Transverse colon (tissue), 3 donors: ENCODE data around the gene SLC9A4.

Experiments
- EP300 ChIP-seq: sonication (generic); formaldehyde crosslinking; IDR thresholded peaks from one replicate; pipeline ENCODE4 v1.6.1; 2017; ENCODE audit warnings: antibody characterized with exemption, low read depth
- POLR2A ChIP-seq: fragments of 450-650 bp; IDR thresholded peaks from one replicate; pipeline ENCODE4 v1.6.1; 2016; ENCODE audit warnings: antibody characterized with exemption, mild to moderate bottlenecking, moderate library complexity
- POLR2AphosphoS5 ChIP-seq, 3 donors: sonication (generic); formaldehyde crosslinking; IDR thresholded peaks; one replicate each; pipeline ENCODE4 v1.6.1; 2016; ENCODE audit warnings: antibody characterized with exemption in 3 of 3

DNA sequence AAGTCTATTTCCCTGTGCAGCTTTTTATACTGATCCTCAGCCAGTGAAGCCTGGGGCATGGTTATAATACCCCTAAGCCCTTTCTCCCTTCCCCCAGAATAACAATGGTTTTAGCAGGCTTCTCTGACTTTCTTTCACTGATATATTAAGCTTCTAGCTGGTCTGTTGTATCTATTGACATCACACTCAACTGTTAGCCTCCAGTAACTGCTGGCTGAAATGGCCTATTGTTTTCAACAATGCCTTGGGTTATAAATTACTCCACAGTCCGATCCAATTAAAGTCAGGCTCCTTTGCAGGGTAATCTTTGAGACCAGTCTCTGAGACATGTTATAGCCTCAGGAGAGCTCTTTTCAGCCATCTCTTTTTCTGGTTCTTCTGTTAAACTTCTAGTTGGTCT, 2.9 kb upstream of the SLC9A4 start:
- TF ChIP-seq EP300: no peak
- no peak for TF ChIP-seq POLR2AphosphoS5 (IDR thresholded peaks at IDR 0.05)
- TF ChIP-seq POLR2A: no peak
